Measurements from ENCODE around the gene CYB5R2.

GRCh38 chr11:7645206-7645605, 28.1 kb downstream of the CYB5R2 start:
- TF ChIP-seq EZH2 (IDR thresholded peaks at IDR 0.05; ENCODE audit: borderline replicate concordance, insufficient read depth, low read depth, low read length, poor library complexity, severe bottlenecking) = no peak
- no peak for TF ChIP-seq CTCF (IDR thresholded peaks at IDR 0.05)
